Chondrocyte (in vitro differentiated cells): ENCODE measurements around the gene PPFIA2. TPM values are rescaled to one million over a fixed set of nuclear protein-coding genes. Genes with fewer than 3 reads are reported as not detected.

Source experiments
- DNase-seq: peaks from one replicate; pipeline ENCODE4 v3.0.0; 2021; ENCODE audit warnings: mixed read lengths, low spot score
- H3K27ac Mint-ChIP-seq: one replicate; pipeline ENCODE4 v1.8.0; 2021; ENCODE audit warnings: mild to moderate bottlenecking, moderate library complexity, mixed read lengths; ENCODE audit not compliant: unreplicated experiment
- H3K27me3 Mint-ChIP-seq: 2 replicates; pipeline ENCODE4 v1.8.0; 2021; ENCODE audit warnings: low read depth, mixed read lengths
- H3K36me3 Mint-ChIP-seq: 2 replicates; pipeline ENCODE4 v1.8.0; 2021; ENCODE audit warnings: low read depth, mixed read lengths
- H3K4me1 Mint-ChIP-seq: 2 replicates; pipeline ENCODE4 v1.8.0; 2021; ENCODE audit warnings: low read depth, mild to moderate bottlenecking, mixed read lengths
- H3K4me3 Mint-ChIP-seq: one replicate; pipeline ENCODE4 v1.8.0; 2021; ENCODE audit warnings: mild to moderate bottlenecking, moderate library complexity, mixed read lengths; ENCODE audit not compliant: unreplicated experiment
- H3K9me3 Mint-ChIP-seq: 2 replicates; pipeline ENCODE4 v1.8.0; 2021; ENCODE audit warnings: low read depth, mixed read lengths
- CTCF ChIP-seq: fragments of 200-600 bp; sonication (generic); IDR thresholded peaks from 2 replicates; pipeline ENCODE4 v1.5.0; 2021; ENCODE audit warnings: antibody characterized with exemption, mild to moderate bottlenecking, moderate library complexity
- total RNA-seq: library from RNA; stranded (reverse); gene quantifications from 3 replicates; pipeline ENCODE4 v1.2.1, GENCODE V29; 2021

PPFIA2 gene
- total RNA-seq, 1 donor from 2014 or later: not detected

GRCh38 chr12:81297601-81298000, 461.5 kb downstream of the PPFIA2 start:
- no peak overlapping the region for H3K27ac Mint-ChIP-seq
- no peaks in the 10 kb centered on the region for H3K36me3 Mint-ChIP-seq
- no peak for TF ChIP-seq CTCF
- H3K27me3 Mint-ChIP-seq: no peaks in the 10 kb centered on the region
- peaks cover 2% of the 10 kb centered on the region for H3K4me1 Mint-ChIP-seq
- DNase-seq: no peak
- H3K4me3 Mint-ChIP-seq: no peak overlapping the region
- peaks cover 3% of the 10 kb centered on the region for H3K9me3 Mint-ChIP-seq

- H3K9me3 Mint-ChIP-seq: peaks cover 3% of the 10 kb centered on the region
- H3K4me3 Mint-ChIP-seq: no peak overlapping the region
- H3K27me3 Mint-ChIP-seq: no peaks in the 10 kb centered on the region
- no peak for DNase-seq
- no peaks in the 10 kb centered on the region for H3K36me3 Mint-ChIP-seq
- H3K27ac Mint-ChIP-seq: no peak overlapping the region
- H3K4me1 Mint-ChIP-seq: peaks cover 2% of the 10 kb centered on the region
- TF ChIP-seq CTCF: no peak
These were observed 462.4 kb downstream of the PPFIA2 start for GRCh38 chr12:81296556-81297305.

- DNase-seq: no peak
- Mint-ChIP-seq H3K27me3 (peaks cover 2% of the 10 kb centered on the region), H3K27ac (no peak overlapping the region), H3K4me1 (peaks cover 2% of the 10 kb centered on the region), H3K36me3 (no peaks in the 10 kb centered on the region), H3K4me3 (no peak overlapping the region), H3K9me3 (peaks cover 3% of the 10 kb centered on the region)
- no peak for TF ChIP-seq CTCF
These were observed 463.9 kb downstream of the PPFIA2 start for GRCh38 chr12:81295251-81295650.

- peaks cover 3% of the 10 kb centered on the region for H3K9me3 Mint-ChIP-seq
These were observed 464.6 kb downstream of the PPFIA2 start for GRCh38 chr12:81294325-81295190.

More at GRCh38 chr12:81294325-81295190, 464.6 kb downstream of the PPFIA2 start:
- H3K4me1 Mint-ChIP-seq: peaks cover 2% of the 10 kb centered on the region
- no peak overlapping the region for H3K4me3 Mint-ChIP-seq
- H3K36me3 Mint-ChIP-seq: no peaks in the 10 kb centered on the region
- H3K27me3 Mint-ChIP-seq: peaks cover 4% of the 10 kb centered on the region
- DNase-seq: no peak
- H3K27ac Mint-ChIP-seq: no peak overlapping the region
- TF ChIP-seq CTCF: no peak
